OCI-LY3 (cell line): ENCODE results near the gene NTRK1.
A peak's percentile ranks its signal among the peaks of the same experiment; 100 is the strongest.

ENCODE experiments used
- H2AFZ ChIP-seq: fragments of 200-600, 300-600 bp; shearing (Covaris generic); 2 replicates; pipeline ENCODE4 v1.6.0; 2014; ENCODE audit warnings: antibody characterized with exemption, low read depth, low read length
- H3K27ac ChIP-seq: fragments of 200-600, 300-600 bp; sonication (generic); 2 replicates; pipeline ENCODE4 v1.5.1; 2014; ENCODE audit warnings: mild to moderate bottlenecking, low read length, moderate library complexity, mixed read lengths
- H3K27me3 ChIP-seq: fragments of 200-600, 300-600 bp; sonication (generic); 2 replicates; pipeline ENCODE4 v1.6.1; 2014; ENCODE audit warnings: low read depth, low read length, mixed read lengths
- H3K36me3 ChIP-seq: fragments of 200-600, 300-600 bp; sonication (generic); replicated peaks from 2 replicates; pipeline ENCODE3; 2014; ENCODE audit warnings: low read depth, low read length, mixed read lengths
- H3K4me1 ChIP-seq: fragments of 300-600, 200-600 bp; sonication (generic); 2 replicates; pipeline ENCODE4 v1.6.1; 2014; ENCODE audit warnings: low read length, mixed read lengths
- H3K4me2 ChIP-seq: fragments of 200-600, 300-600 bp; sonication (generic); 2 replicates; pipeline ENCODE4 v1.6.1; 2014; ENCODE audit warnings: low read length, mixed read lengths
- H3K4me3 ChIP-seq: fragments of 300-600, 200-600 bp; sonication (generic); 2 replicates; pipeline ENCODE4 v1.5.1; 2014; ENCODE audit warnings: antibody characterized with exemption, mild to moderate bottlenecking, low read length, moderate library complexity
- H3K79me2 ChIP-seq: fragments of 300-600, 200-600 bp; shearing (Covaris generic); 2 replicates; pipeline ENCODE4 v1.6.1; 2014; ENCODE audit warnings: mild to moderate bottlenecking, low read length, mixed read lengths
- H3K9ac ChIP-seq: fragments of 300-600, 200-600 bp; shearing (Covaris generic); 2 replicates; pipeline ENCODE4 v1.6.0; 2014; ENCODE audit warnings: mild to moderate bottlenecking, low read length, moderate library complexity
- H3K9me3 ChIP-seq: fragments of 200-600, 300-600 bp; shearing (Covaris generic); 2 replicates; pipeline ENCODE4 v1.6.1; 2014; ENCODE audit warnings: low read length, mixed read lengths; ENCODE audit not compliant: insufficient read depth
- H4K20me1 ChIP-seq: fragments of 200-600, 300-600 bp; sonication (generic); 2 replicates; pipeline ENCODE4 v1.6.1; 2016; ENCODE audit warnings: low read length, mixed read lengths; ENCODE audit not compliant: insufficient read depth
- EZH2phosphoT487 ChIP-seq: fragments of 200-600 bp; shearing (Covaris generic); IDR thresholded peaks from 2 replicates; pipeline ENCODE4 v1.6.1; 2018; ENCODE audit warnings: antibody characterized with exemption, mixed run types, low read depth
- TF ChIP-seq, protein P1 (sequence below): fragments of 200-600, 300-600 bp; sonication (generic); IDR thresholded peaks from 2 replicates; pipeline ENCODE4 v1.5.1; 2014; ENCODE audit warnings: antibody characterized with exemption, low read length, low read depth

Gene NTRK1

DNA sequence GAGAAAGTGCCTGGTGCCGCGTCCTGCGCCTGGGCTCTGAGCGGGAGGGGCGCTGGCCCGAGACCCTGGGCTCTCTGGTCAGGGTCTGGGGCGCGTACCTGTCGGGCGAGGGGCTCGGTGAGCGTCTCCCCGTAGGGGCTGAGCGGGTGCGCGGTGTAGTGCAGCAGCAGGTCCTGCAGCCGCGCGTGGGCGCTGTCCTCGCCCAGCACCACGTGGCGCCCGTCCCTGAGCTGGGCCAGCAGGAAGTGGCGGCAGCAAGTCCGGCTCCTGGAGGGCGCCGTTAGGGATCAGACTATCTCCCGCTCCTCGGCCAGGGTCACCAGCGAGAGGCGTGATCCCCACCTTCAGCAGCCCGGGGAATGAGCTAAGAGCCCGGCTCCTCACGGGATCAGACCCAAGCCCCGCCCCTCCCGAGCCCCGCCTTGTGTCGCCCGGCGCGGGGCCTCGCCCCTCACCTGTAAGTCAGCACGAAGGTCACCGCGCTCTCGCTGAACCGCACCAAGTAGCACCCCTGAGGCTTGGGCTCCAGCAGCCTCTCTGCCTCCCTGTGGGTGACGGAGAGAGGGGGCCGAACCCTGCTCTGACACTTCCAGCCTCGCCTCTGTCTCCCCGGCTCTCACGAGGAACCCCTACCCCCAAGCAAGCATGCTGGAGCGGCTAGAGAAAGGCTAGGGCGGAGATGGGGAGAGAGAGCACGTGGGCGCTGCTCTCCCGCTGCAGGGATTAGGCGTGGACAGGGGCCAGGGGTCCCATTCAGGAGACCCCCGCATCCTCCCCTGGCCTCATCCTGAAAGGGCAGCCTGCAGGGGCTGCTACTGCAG, 46.7 kb upstream of the NTRK1 start:
- H3K4me2 ChIP-seq = no peak overlapping the region
- no peak overlapping the region for H3K9ac ChIP-seq

DNA sequence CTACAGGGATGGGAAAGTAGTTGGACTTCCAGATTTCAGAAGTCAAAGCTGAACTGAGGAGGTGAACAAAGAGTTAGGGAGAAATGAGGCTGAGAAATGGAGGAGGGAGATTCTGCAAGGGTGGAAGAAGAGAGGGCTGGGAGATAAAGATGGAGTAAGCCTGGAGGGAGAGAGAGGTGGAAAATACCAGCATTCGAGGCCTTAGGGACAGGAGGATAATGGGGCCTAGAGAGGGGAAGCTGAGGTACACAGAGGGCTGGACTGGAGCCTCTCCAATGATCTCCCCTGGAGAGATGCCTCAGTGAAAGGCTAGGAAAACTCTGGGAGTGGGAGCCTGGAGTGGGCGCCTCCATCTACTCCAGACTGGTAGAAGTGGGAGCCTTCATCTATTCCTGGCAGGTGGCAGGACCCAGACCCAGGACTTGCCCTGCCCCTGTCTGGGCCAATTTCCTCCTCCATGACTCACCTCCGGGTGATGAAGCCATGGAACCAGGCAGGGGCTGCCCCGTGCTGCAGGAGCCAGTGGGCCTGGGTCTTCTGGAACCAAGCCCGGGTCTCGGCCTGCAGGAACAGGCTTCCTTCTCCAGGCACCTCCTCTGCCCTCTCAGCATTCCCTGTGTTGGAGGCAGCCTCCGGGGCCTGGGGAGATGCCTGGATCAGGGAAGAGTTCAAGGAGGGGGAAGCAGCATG, 45.9 kb upstream of the NTRK1 start:
- Histone ChIP-seq H3K36me3 (peaks cover 4% of the 10 kb centered on the region), H3K27ac (no peak overlapping the region), H4K20me1 (no peaks in the 10 kb centered on the region), H2AFZ (no peak overlapping the region), H3K4me1 (peaks cover 19% of the 10 kb centered on the region), H3K4me3 (no peak overlapping the region), H3K79me2 (peaks cover 6% of the 10 kb centered on the region), H3K27me3 (no peaks in the 10 kb centered on the region), H3K4me2 (no peak overlapping the region), H3K9me3 (no peaks in the 10 kb centered on the region), H3K9ac (no peak overlapping the region)
- no peak for TF ChIP-seq EZH2phosphoT487
- TF ChIP-seq, protein P1, sequence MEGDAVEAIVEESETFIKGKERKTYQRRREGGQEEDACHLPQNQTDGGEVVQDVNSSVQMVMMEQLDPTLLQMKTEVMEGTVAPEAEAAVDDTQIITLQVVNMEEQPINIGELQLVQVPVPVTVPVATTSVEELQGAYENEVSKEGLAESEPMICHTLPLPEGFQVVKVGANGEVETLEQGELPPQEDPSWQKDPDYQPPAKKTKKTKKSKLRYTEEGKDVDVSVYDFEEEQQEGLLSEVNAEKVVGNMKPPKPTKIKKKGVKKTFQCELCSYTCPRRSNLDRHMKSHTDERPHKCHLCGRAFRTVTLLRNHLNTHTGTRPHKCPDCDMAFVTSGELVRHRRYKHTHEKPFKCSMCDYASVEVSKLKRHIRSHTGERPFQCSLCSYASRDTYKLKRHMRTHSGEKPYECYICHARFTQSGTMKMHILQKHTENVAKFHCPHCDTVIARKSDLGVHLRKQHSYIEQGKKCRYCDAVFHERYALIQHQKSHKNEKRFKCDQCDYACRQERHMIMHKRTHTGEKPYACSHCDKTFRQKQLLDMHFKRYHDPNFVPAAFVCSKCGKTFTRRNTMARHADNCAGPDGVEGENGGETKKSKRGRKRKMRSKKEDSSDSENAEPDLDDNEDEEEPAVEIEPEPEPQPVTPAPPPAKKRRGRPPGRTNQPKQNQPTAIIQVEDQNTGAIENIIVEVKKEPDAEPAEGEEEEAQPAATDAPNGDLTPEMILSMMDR = no peak

More for the DNA sequence above, 46.7 kb upstream of the NTRK1 start:
- Histone ChIP-seq H3K4me3 (no peak overlapping the region), H4K20me1 (no peaks in the 10 kb centered on the region), H3K9me3 (no peaks in the 10 kb centered on the region), H2AFZ (no peak overlapping the region), H3K36me3 (peaks cover 4% of the 10 kb centered on the region), H3K4me1 (peaks cover 27% of the 10 kb centered on the region), H3K27me3 (no peaks in the 10 kb centered on the region), H3K79me2 (peaks cover 9% of the 10 kb centered on the region), H3K27ac (no peak overlapping the region)
- TF ChIP-seq, protein P1 = no peak
- TF ChIP-seq EZH2phosphoT487 = no peak

DNA sequence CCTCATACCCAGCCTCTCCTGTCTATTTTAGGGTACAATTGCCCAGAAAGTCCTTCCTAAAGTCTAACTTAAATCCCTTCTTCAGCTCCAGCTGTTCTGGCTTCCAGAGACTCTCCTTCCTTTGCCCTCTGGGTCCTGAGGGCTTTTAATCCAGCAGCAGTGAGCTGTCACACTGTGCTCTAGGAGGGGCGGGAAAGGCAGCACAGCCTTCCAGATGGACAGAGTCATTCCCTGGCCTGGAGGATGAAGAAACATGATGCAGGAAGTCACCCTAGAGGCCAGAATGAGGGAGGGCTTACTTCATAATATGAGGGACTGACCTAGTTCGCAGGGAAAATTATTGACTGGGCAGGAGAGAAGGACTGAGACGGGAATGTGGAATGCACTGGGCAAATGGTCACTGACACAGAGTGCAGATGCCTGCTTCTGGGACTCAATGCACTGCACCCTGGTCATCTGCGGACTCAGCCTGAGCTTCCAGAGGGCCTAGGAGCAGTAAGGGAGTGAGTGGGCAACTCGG, 45.3 kb upstream of the NTRK1 start:
- no peak overlapping the region for H3K4me2 ChIP-seq
- no peaks in the 10 kb centered on the region for H3K9me3 ChIP-seq
- TF ChIP-seq, protein P1 = no peak
- no peak for TF ChIP-seq EZH2phosphoT487
- H2AFZ ChIP-seq = no peak overlapping the region
- H3K79me2 ChIP-seq = no peaks in the 10 kb centered on the region
- peaks cover 13% of the 10 kb centered on the region for H3K4me1 ChIP-seq
- H4K20me1 ChIP-seq = no peaks in the 10 kb centered on the region
- no peak overlapping the region for H3K9ac ChIP-seq
- H3K4me3 ChIP-seq = no peak overlapping the region
- H3K27ac ChIP-seq = no peak overlapping the region
- peaks cover 4% of the 10 kb centered on the region for H3K36me3 ChIP-seq
- no peaks in the 10 kb centered on the region for H3K27me3 ChIP-seq

DNA sequence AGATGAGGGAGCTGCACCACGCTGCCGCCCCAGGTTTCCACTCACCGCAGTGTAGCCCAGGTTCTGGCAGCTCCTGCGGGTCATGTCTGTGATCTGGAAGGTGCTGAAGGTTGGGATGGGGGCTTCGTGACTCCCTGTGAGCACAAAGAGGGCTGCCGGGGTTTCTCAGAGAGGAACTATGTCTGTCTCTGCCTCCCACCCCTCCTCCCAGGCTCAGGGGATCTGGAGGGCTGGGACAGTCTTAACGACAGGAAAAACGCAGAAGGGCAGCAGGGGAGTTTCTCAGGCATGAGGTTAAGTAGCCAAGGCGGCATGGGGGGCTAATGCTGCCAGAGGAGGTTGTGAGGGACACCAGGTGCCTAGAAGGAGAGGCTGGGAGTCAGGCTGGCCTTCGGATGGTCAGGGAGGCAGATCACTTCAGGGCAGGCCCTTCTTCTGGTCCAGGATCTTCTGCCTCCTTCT, 44.7 kb upstream of the NTRK1 start:
- Histone ChIP-seq H2AFZ (no peak overlapping the region), H3K4me3 (peak overlapping the region; percentile 72), H3K4me1 (peaks cover 13% of the 10 kb centered on the region), H3K27ac (peak overlapping the region; percentile 4; the same call in 1 of the 2 replicates), H3K9ac (peak overlapping the region; percentile 57; the same call in 1 of the 2 replicates), H3K9me3 (no peaks in the 10 kb centered on the region), H3K36me3 (peaks cover 4% of the 10 kb centered on the region), H3K27me3 (no peaks in the 10 kb centered on the region), H3K4me2 (peak overlapping the region; percentile 72), H3K79me2 (no peaks in the 10 kb centered on the region), H4K20me1 (no peaks in the 10 kb centered on the region)
- TF ChIP-seq, protein P1 = no peak
- no peak for TF ChIP-seq EZH2phosphoT487
